ENCODE measurements around the gene CKAP2.
A peak's percentile ranks its signal among the peaks of the same experiment; 100 is the strongest.
"Not testable (repeated sequence)": the region's sequence is repeated elsewhere in the genome, so short reads cannot be mapped to it uniquely, and the experiment has no call there.

Gene CKAP2

DNA sequence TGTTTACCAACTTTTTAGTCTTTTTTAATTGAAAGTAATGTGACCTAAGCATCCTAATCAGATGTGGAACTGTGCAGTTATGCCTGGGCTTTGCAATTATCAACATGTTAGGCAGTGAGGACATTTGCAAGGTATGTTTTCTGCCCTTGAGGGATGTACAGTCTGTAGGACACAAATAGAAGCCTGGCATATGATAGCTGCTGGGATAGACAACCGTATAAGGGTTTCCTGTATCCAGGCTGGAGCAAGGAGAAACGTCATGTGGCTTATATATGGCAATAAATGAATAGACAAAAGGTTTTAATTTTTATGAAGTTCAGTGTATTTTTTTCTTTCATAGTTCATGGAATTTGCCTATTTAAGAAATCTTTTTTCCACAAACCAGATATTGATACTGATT lies 2.8 kb upstream of the CKAP2 start:
- no peak for DNase-seq (ENCODE audit: low read depth)
- no peak overlapping the region for H3K4me3 ChIP-seq (ENCODE audit: low read depth, low read length)
- TF ChIP-seq, protein P1, sequence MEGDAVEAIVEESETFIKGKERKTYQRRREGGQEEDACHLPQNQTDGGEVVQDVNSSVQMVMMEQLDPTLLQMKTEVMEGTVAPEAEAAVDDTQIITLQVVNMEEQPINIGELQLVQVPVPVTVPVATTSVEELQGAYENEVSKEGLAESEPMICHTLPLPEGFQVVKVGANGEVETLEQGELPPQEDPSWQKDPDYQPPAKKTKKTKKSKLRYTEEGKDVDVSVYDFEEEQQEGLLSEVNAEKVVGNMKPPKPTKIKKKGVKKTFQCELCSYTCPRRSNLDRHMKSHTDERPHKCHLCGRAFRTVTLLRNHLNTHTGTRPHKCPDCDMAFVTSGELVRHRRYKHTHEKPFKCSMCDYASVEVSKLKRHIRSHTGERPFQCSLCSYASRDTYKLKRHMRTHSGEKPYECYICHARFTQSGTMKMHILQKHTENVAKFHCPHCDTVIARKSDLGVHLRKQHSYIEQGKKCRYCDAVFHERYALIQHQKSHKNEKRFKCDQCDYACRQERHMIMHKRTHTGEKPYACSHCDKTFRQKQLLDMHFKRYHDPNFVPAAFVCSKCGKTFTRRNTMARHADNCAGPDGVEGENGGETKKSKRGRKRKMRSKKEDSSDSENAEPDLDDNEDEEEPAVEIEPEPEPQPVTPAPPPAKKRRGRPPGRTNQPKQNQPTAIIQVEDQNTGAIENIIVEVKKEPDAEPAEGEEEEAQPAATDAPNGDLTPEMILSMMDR (IDR thresholded peaks at IDR 0.05; ENCODE audit: insufficient read depth, low read depth, low read length, missing control alignments) = no peak

GRCh38 chr13:52454459-52454819 lies 839 bp upstream of the CKAP2 start:
- TF ChIP-seq, protein P1 (IDR thresholded peaks at IDR 0.05; ENCODE audit: insufficient read depth, low read depth, low read length, missing control alignments) = no peak
- H3K4me3 ChIP-seq (ENCODE audit: low read depth, low read length) = peak overlapping the region; percentile 98
- DNase-seq (ENCODE audit: low read depth) = peak; percentile 86

- DNase-seq (ENCODE audit: low read depth) = peak; percentile 82
- peak overlapping the region; percentile 98 for H3K4me3 ChIP-seq (ENCODE audit: low read depth, low read length)
- TF ChIP-seq, protein P1 (IDR thresholded peaks at IDR 0.05; ENCODE audit: insufficient read depth, low read depth, low read length, missing control alignments) = no peak
Measured at GRCh38 chr13:52455677-52456041, 381 bp downstream of the CKAP2 start.

GRCh38 chr13:52459668-52460067 lies 4.4 kb downstream of the CKAP2 start:
- TF ChIP-seq, protein P1 (IDR thresholded peaks at IDR 0.05; ENCODE audit: insufficient read depth, low read depth, low read length, missing control alignments) = no peak
- no peak for DNase-seq (ENCODE audit: low read depth)

DNA sequence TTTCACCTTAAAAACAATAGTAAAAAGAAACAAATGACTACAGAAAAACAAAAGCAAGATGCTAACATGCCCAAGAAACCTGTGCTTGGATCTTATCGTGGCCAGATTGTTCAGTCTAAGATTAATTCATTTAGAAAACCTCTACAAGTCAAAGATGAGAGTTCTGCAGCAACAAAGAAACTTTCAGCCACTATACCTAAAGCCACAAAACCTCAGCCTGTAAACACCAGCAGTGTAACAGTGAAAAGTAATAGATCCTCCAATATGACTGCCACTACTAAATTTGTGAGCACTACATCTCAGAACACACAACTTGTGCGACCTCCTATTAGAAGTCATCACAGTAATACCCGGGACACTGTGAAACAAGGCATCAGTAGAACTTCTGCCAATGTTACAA lies 6.0 kb downstream of the CKAP2 start:
- peak; percentile 16 for DNase-seq (ENCODE audit: low read depth)
- TF ChIP-seq, protein P1 (IDR thresholded peaks at IDR 0.05; ENCODE audit: insufficient read depth, low read depth, low read length, missing control alignments) = no peak
- H3K4me3 ChIP-seq (ENCODE audit: low read depth, low read length) = no peak overlapping the region

More at GRCh38 chr13:52459668-52460067, 4.4 kb downstream of the CKAP2 start:
- H3K4me3 ChIP-seq (ENCODE audit: low read depth, low read length) = no peak overlapping the region

DNA sequence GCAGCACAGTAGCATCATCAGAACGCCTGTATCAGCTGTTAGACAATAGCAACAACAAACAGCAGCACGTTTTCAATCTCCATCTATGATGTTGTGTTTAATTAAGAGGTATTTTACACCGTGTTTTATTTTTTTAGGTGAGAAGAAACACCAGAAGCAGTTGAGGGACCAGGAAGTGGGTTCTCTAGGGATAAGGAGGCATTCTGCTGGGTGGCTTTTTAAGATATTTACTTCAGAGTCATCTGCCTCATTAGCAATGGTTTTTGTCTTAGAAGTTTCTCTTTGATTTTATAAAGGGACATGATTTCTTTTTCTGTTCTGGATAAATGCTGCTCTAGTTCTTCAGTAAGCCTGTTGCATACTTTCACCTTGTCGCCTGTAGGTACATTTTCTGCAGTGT lies 8.2 kb downstream of the CKAP2 start:
- no peak overlapping the region for H3K4me3 ChIP-seq (ENCODE audit: low read depth, low read length)
- DNase-seq (ENCODE audit: low read depth) = no peak
- TF ChIP-seq, protein P1 (IDR thresholded peaks at IDR 0.05; ENCODE audit: insufficient read depth, low read depth, low read length, missing control alignments) = no peak

DNA sequence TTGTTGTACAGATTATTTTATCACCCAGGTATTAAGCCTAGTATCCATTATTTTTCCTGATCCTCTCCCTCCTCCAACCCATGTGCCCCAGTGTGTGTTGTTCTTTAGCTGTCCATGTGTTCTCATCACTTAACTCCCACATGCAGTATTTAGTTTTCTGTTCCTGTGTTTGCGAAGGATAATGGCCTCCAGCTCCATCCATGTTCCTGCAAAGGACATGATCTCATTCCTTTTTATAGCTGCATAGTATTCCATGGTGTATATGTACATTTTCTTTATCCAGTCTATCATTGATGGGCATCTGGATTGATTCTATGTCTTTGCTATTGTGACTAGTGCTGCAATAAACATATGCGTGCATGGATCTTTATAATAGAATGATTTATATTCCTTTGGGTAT lies 13.2 kb downstream of the CKAP2 start:
- H3K4me3 ChIP-seq (ENCODE audit: low read depth, low read length) = not testable (repeated sequence)

DNA sequence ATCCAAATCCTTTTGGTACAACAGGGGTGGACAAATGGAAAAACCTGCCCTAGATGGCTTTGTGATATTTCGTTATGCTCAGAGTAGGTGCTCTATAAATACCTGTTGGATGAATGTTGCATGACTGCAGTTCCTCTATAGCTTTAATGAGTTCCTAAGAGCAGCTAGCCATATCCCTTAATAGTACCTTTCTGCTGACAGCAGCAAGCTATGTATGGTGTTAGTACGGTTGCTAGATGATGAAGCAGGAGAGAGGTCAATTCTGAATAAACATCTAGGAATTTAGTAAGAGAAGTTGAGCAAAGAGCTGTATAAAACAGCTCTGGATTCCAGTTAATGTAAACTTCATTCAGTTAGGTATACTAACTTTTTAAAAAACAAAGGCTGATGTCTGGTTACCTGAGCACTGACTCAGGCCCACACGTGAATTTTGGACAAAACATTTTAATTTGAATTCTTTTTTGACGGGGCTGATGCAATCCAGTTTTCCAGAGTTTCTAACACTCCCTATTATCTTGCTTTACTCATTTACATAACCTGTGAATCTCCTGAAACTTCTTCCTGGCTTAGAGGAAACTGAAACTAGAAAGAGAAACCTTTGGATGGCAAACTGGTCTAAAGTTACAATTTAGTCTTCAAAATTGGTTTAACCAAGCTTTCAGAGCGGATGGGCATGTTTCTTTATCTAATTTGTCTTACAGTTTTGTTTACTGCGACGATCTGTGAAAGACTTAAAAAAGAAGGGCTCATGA lies 25.6 kb downstream of the CKAP2 start:
- DNase-seq (ENCODE audit: low read depth); H3K4me3 ChIP-seq (ENCODE audit: low read depth, low read length): not testable (repeated sequence)

More for the DNA sequence above, 13.2 kb downstream of the CKAP2 start:
- DNase-seq (ENCODE audit: low read depth) = not testable (repeated sequence)

DNA sequence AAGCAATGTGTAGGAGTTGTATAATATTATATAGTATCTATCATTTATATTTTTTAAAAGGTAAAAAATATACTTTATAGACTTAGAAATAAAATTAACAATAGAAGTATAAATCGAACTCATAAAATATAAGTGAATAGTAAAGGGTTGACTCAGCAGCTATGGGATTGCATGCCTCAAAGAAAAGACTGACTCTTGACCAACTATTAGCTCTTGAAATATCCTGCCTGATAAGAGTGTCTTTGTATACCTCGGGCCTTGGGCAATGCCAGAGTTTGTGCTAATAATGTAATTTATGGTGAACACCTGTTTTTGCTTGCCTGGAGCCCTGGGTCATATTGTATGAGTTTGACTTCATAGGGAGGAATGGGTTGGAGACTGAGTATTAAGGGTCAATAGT lies 31.8 kb downstream of the CKAP2 start:
- not testable (repeated sequence) for DNase-seq (ENCODE audit: low read depth); H3K4me3 ChIP-seq (ENCODE audit: low read depth, low read length)

DNA sequence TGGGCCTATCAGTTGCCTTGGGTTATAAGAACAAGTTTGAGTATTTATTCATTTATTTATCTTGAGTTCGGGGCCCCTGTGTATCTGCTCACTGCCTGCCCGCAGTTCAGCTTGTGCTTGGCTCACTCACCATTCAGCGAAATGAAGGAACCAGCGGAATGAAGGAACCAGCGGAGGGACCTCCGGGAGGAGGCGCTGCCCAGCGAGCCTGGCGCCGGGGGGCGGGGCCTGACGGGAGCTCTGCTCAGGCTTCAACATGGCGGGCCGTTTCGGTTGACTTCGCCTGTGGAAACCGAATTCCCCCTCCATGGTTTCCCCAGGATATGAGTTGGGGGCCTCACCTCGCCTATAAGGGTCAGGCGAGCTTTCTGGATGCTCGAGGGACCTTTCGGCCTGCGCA lies 33.5 kb downstream of the CKAP2 start:
- not testable (repeated sequence) for H3K4me3 ChIP-seq (ENCODE audit: low read depth, low read length); DNase-seq (ENCODE audit: low read depth)

- not testable (repeated sequence) for H3K4me3 ChIP-seq (ENCODE audit: low read depth, low read length); DNase-seq (ENCODE audit: low read depth)
Measured at GRCh38 chr13:52491015-52491414, 35.7 kb downstream of the CKAP2 start.

DNA sequence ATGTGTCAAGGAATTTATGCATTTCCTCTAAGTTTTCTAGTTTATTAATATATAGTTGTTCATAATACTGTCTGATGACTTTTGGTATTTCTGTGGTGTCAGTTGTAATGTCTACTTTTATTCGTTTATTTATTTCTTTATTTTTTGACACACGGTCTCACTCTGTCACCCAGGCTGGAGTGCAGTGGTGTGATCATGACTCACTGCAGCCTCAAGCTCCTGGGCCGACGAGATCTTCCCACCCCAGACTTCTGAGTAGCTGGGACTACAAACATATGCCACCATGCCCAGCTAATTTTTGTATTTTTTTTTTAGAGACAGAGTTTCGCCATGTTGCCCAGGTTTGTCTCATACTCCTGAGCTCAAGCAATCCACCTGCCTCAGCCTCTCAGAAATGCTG lies 39.0 kb downstream of the CKAP2 start:
- not testable (repeated sequence) for H3K4me3 ChIP-seq (ENCODE audit: low read depth, low read length); DNase-seq (ENCODE audit: low read depth)
